Panc1 (cell line): ENCODE results near the gene IGFL1. TPM values are rescaled to one million over a fixed set of nuclear protein-coding genes. Genes with fewer than 3 reads are reported as not detected.
"Not testable (repeated sequence)": the region's sequence is repeated elsewhere in the genome, so short reads cannot be mapped to it uniquely, and the experiment has no call there.

ENCODE experiments used
- ATAC-seq: fragments of 200-7000 bp; cut with Tn5 transposase; 2 replicates; pipeline ENCODE4 v1.9.1; 2020; ENCODE audit warnings: mild to moderate bottlenecking, moderate library complexity
- BruUV-seq: library from RNA; stranded (reverse); fragments of 400-500 nt; replicated peaks from 2 replicates; lab custom pipeline; 2021; lab: Mats Ljungman, UMichigan
- CTCF ChIA-PET: fragments of 300-600 bp; sonication (Branson Sonifier 250); formaldehyde crosslinking; loops from one replicate; lab custom pipeline; 2022; ENCODE audit warnings: antibody characterized with exemption; lab: Charles Lee
- POLR2A ChIA-PET: fragments of 300-600 bp; sonication (Branson Sonifier 250); formaldehyde crosslinking; loops from one replicate; lab custom pipeline; 2022; ENCODE audit warnings: antibody characterized with exemption; lab: Charles Lee
- DNase-seq: peaks from one replicate; pipeline ENCODE4 v3.0.0-alpha.2; 2010; ENCODE audit warnings: low read depth, low spot score
- H3K27ac ChIP-seq: 2 replicates; pipeline ENCODE4 v1.5.1; 2011; ENCODE audit warnings: mild to moderate bottlenecking, low read length, inconsistent platforms
- H3K27me3 ChIP-seq: fragments of 200-500 bp; sonication (Bioruptor generic); 2 replicates; pipeline ENCODE4 v1.6.0; 2014; ENCODE audit warnings: low read length, inconsistent platforms; ENCODE audit not compliant: control insufficient read depth, insufficient read depth
- H3K36me3 ChIP-seq: fragments of 200-500 bp; sonication (Bioruptor generic); 2 replicates; pipeline ENCODE4 v1.5.1; 2014; ENCODE audit warnings: inconsistent platforms, mild to moderate bottlenecking, low read length, moderate library complexity; ENCODE audit not compliant: control insufficient read depth, insufficient read depth
- H3K4me1 ChIP-seq: 2 replicates; pipeline ENCODE4 v1.5.1; 2011; ENCODE audit warnings: inconsistent platforms, mild to moderate bottlenecking, low read length, moderate library complexity; ENCODE audit not compliant: control insufficient read depth, insufficient read depth
- H3K4me3 ChIP-seq, 2 experiments: 2 replicates each; pipeline ENCODE4 v1.5.1; 2011 to 2012; ENCODE audit warnings: low read depth in 2 of 2, low read length in 2 of 2, mild to moderate bottlenecking in 2 of 2, inconsistent platforms in 1 of 2, moderate library complexity in 1 of 2
- H3K9me3 ChIP-seq: fragments of 200-500 bp; sonication (Bioruptor generic); 2 replicates; pipeline ENCODE4 v1.5.1; 2014; ENCODE audit warnings: low read depth, mild to moderate bottlenecking, inconsistent platforms, low read length, moderate library complexity; ENCODE audit not compliant: control insufficient read depth, insufficient read depth
- CTCF ChIP-seq: fragments of 450-650 bp; IDR thresholded peaks from 2 replicates; pipeline ENCODE4 v1.5.1; 2017; ENCODE audit warnings: mild to moderate bottlenecking
- POLR2AphosphoS5 ChIP-seq: IDR thresholded peaks from 2 replicates; pipeline ENCODE4 v1.6.1; 2012; ENCODE audit warnings: mild to moderate bottlenecking, low read depth, low read length, moderate library complexity
- REST ChIP-seq, 2 experiments: IDR thresholded peaks; 2 replicates each; pipeline ENCODE4 v1.6.1; 2011 to 2012; ENCODE audit warnings: low read depth in 2 of 2, control low read depth in 1 of 2, low read length in 1 of 2, mild to moderate bottlenecking in 1 of 2, moderate library complexity in 1 of 2; ENCODE audit not compliant: insufficient read depth in 1 of 2
- SIN3A ChIP-seq: IDR thresholded peaks from 2 replicates; pipeline ENCODE4 v1.6.1; 2012; ENCODE audit warnings: low read depth, mild to moderate bottlenecking, low read length, moderate library complexity, borderline replicate concordance; ENCODE audit not compliant: insufficient read depth
- TCF7L2 ChIP-seq: IDR thresholded peaks from 2 replicates; pipeline ENCODE4 v1.6.1; 2011; ENCODE audit warnings: mild to moderate bottlenecking, low read depth, low read length, inconsistent platforms
- in situ Hi-C: cut with HindIII; loops from 2 replicates; pipeline ENCODE4 v1.10.0; 2016; ENCODE audit warnings: low sequenced_read_pairs, low pct_unique_long_range_greater_than_20kb
- intact Hi-C: fragments of 100-400 bp; cut with micrococcal nuclease; formaldehyde crosslinking; loops from one replicate; pipeline ENCODE4 v1.10.0; 2022; ENCODE audit not compliant: unreplicated experiment
- total RNA-seq: library from RNA; stranded (reverse); gene quantifications from one replicate; pipeline ENCODE4 v1.2.1, GENCODE V29; 2021; ENCODE audit not compliant: unreplicated experiment

IGFL1 gene
- total RNA-seq, 1 experiment from 2014 or later = not detected

- POLR2A ChIA-PET, BruUV-seq, H3K4me3 ChIP-seq, CTCF ChIA-PET, intact Hi-C loops, H3K9me3 ChIP-seq, ATAC-seq, H3K27ac ChIP-seq, in situ Hi-C loops, H3K4me1 ChIP-seq, DNase-seq, H3K36me3 ChIP-seq: not testable (repeated sequence)
- H3K27me3 ChIP-seq = peaks cover 11% of the 10 kb centered on the region; the same call in 1 of the 2 replicates
These were observed 8.6 kb downstream of the IGFL1 start for GRCh38 chr19:46238141-46238540.

- in situ Hi-C loops (no loop called here), intact Hi-C loops (no loop called here)
- no peak overlapping the region for H3K27ac ChIP-seq
- no peaks in the 10 kb centered on the region for H3K36me3 ChIP-seq
- BruUV-seq = no TSS peak
- H3K9me3 ChIP-seq = no peaks in the 10 kb centered on the region
- H3K4me1 ChIP-seq = no peaks in the 10 kb centered on the region
- ATAC-seq (no peak), DNase-seq (no peak)
- POLR2A ChIA-PET = no interaction called here
- H3K4me3 ChIP-seq = no peak overlapping the region
- CTCF ChIA-PET = no interaction called here
- TF ChIP-seq CTCF (no peak), REST (IDR thresholded peaks at IDR 0.05; ENCODE audit: insufficient read depth in 1 of 2, low read depth in 2 of 2, low read length in 1 of 2) (no peak), SIN3A (no peak), TCF7L2 (no peak), POLR2AphosphoS5 (no peak)
- H3K27me3 ChIP-seq = peaks cover 11% of the 10 kb centered on the region
These were observed 9.9 kb downstream of the IGFL1 start for GRCh38 chr19:46239193-46240024.

GRCh38 chr19:46240693-46241092 is 11.2 kb downstream of the IGFL1 start:
- intact Hi-C loops = no loop called here
- Histone ChIP-seq H3K36me3 (no peaks in the 10 kb centered on the region), H3K4me3 (no peak overlapping the region), H3K27me3 (peaks cover 11% of the 10 kb centered on the region), H3K9me3 (no peaks in the 10 kb centered on the region), H3K27ac (no peak overlapping the region), H3K4me1 (no peaks in the 10 kb centered on the region)
- no peak for TF ChIP-seq CTCF
- no peak for TF ChIP-seq REST (IDR thresholded peaks at IDR 0.05; ENCODE audit: insufficient read depth in 1 of 2, low read depth in 2 of 2, low read length in 1 of 2)
- no peak for TF ChIP-seq SIN3A
- no peak for TF ChIP-seq TCF7L2
- no peak for TF ChIP-seq POLR2AphosphoS5
- in situ Hi-C loops = no loop called here
- ATAC-seq = no peak
- CTCF ChIA-PET = interaction anchor here (0.8 kb wide), 1 partner anchor 302 kb away, joined by 6 read pairs; no protein-coding TSS in a partner anchor
- POLR2A ChIA-PET = no interaction called here
- no TSS peak for BruUV-seq
- DNase-seq = no peak
